ENCODE data around the gene CCDC198.

Gene CCDC198

DNA sequence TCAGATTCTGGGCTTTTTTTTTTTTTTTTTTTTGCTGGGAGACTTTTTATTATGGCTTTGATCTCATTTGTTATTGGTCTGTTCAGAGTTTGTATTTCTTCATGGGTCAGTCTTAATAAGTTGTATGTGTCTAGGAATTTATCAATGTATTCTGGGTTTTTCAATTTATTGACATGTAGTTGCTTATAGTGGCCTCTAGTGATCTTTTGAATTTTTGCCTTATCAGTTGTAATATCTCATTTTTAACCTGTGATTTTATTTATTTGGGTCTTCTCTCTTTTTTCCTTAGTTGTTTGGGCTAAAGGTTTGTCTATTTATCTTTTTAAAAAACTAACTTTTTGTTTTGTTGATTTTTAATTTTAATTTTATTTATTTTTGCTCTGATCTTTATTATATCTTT, 57.7 kb downstream of the CCDC198 start:
- Histone ChIP-seq H3K36me3 (ENCODE audit: control insufficient read depth in 2 of 2, insufficient read depth in 1 of 2, low read length in 2 of 2) (no peaks in the 10 kb centered on the region), H3K27ac (ENCODE audit: extremely low read depth, low read depth, low read length) (no peak overlapping the region), H3K4me3 (ENCODE audit: low read depth, low read length) (no peak overlapping the region), H3K4me1 (ENCODE audit: control insufficient read depth, insufficient read depth, low read length) (no peaks in the 10 kb centered on the region), H3K9me3 (ENCODE audit: control insufficient read depth, insufficient read depth, low read depth, low read length) (no peaks in the 10 kb centered on the region)
- CTCF ChIA-PET, result no interaction called here
- TF ChIP-seq ZNF280C (tag by site-specific recombination; IDR thresholded peaks at IDR 0.05), result no peak
- TF ChIP-seq, protein P1, sequence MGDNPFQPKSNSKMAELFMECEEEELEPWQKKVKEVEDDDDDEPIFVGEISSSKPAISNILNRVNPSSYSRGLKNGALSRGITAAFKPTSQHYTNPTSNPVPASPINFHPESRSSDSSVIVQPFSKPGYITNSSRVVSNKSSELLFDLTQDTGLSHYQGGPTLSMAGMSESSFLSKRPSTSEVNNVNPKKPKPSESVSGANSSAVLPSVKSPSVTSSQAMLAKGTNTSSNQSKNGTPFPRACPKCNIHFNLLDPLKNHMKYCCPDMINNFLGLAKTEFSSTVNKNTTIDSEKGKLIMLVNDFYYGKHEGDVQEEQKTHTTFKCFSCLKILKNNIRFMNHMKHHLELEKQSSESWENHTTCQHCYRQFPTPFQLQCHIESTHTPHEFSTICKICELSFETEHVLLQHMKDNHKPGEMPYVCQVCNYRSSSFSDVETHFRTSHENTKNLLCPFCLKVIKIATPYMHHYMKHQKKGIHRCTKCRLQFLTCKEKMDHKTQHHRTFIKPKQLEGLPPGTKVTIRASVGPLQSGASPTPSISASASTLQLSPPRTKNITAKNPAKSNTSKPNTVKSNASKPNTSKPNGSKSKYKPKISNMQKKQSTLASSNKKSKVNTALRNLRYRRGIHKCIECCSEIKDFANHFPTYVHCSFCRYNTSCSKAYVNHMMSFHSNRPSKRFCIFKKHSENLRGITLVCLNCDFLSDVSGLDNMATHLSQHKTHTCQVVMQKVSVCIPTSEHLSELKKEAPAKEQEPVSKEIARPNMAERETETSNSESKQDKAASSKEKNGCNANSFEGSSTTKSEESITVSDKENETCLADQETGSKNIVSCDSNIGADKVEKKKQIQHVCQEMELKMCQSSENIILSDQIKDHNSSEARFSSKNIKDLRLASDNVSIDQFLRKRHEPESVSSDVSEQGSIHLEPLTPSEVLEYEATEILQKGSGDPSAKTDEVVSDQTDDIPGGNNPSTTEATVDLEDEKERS (tag by site-specific recombination; IDR thresholded peaks at IDR 0.05), result no peak
- TF ChIP-seq, protein P2, sequence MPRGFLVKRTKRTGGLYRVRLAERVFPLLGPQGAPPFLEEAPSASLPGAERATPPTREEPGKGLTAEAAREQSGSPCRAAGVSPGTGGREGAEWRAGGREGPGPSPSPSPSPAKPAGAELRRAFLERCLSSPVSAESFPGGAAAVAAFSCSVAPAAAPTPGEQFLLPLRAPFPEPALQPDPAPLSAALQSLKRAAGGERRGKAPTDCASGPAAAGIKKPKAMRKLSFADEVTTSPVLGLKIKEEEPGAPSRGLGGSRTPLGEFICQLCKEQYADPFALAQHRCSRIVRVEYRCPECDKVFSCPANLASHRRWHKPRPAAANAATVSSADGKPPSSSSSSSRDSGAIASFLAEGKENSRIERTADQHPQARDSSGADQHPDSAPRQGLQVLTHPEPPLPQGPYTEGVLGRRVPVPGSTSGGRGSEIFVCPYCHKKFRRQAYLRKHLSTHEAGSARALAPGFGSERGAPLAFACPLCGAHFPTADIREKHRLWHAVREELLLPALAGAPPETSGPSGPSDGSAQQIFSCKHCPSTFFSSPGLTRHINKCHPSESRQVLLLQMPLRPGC (tag by site-specific recombination; IDR thresholded peaks at IDR 0.05), result no peak
- no peak for TF ChIP-seq ZNF426 (tag by site-specific recombination; IDR thresholded peaks at IDR 0.05)
- TF ChIP-seq ZNF623 (tag by site-specific recombination; IDR thresholded peaks at IDR 0.05), result no peak
- no peak for TF ChIP-seq ZNF266 (tag by site-specific recombination; IDR thresholded peaks at IDR 0.05; ENCODE audit: low read depth)
- TF ChIP-seq ZNF837 (tag by site-specific recombination; IDR thresholded peaks at IDR 0.05), result no peak
- no peak for TF ChIP-seq ZNF354C (tag by site-specific recombination; IDR thresholded peaks at IDR 0.05; ENCODE audit: borderline replicate concordance, low read depth)
- no peak for TF ChIP-seq ZFP41 (tag by site-specific recombination; IDR thresholded peaks at IDR 0.05; ENCODE audit: borderline replicate concordance)
- no peak for TF ChIP-seq ZNF112 (tag by site-specific recombination; IDR thresholded peaks at IDR 0.05)
- no peak for TF ChIP-seq GLIS2 (tag by site-specific recombination; IDR thresholded peaks at IDR 0.05)
- TF ChIP-seq ZXDB (tag by site-specific recombination; IDR thresholded peaks at IDR 0.05), result no peak
- no peak for TF ChIP-seq ZNF670 (tag by site-specific recombination; IDR thresholded peaks at IDR 0.05; ENCODE audit: low read depth)
- TF ChIP-seq GLI4 (tag by site-specific recombination; IDR thresholded peaks at IDR 0.05), result no peak
- TF ChIP-seq ZNF2 (tag by site-specific recombination; IDR thresholded peaks at IDR 0.05), result no peak
- POLR2A ChIA-PET, result no interaction called here

DNA sequence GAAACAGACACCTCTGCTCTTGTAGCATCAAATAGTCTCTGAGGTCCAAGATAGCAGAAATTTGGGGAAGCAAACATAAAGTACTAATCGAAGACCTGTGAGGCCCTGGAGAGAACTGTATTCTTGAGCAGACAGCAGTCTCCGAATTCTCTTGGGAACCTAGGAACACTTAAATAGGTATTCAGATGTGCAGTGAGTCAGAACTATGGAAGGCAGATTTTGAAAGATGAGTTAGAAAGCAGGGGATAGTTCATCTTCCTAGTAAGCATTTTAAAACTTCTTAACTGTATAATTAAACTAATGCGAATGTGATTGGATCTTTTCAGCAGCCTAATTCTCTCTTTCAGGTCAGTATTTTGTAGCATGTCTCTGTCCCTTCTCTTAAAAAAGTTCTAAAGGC, 72.7 kb downstream of the CCDC198 start:
- CTCF ChIA-PET, result no interaction called here
- POLR2A ChIA-PET, result no interaction called here
- Histone ChIP-seq H3K4me3 (ENCODE audit: low read depth, low read length) (no peak overlapping the region), H3K36me3 (ENCODE audit: control insufficient read depth in 2 of 2, insufficient read depth in 1 of 2, low read length in 2 of 2) (no peaks in the 10 kb centered on the region), H3K4me1 (ENCODE audit: control insufficient read depth, insufficient read depth, low read length) (peaks cover 14% of the 10 kb centered on the region), H3K9me3 (ENCODE audit: control insufficient read depth, insufficient read depth, low read depth, low read length) (no peaks in the 10 kb centered on the region), H3K27ac (ENCODE audit: extremely low read depth, low read depth, low read length) (no peak overlapping the region)
- no peak for TF ChIP-seq ZNF529 (tag by site-specific recombination; IDR thresholded peaks at IDR 0.05; ENCODE audit: insufficient replicate concordance)
- no peak for TF ChIP-seq SCRT1 (tag by site-specific recombination; IDR thresholded peaks at IDR 0.05; ENCODE audit: borderline replicate concordance)
- TF ChIP-seq, protein P3, sequence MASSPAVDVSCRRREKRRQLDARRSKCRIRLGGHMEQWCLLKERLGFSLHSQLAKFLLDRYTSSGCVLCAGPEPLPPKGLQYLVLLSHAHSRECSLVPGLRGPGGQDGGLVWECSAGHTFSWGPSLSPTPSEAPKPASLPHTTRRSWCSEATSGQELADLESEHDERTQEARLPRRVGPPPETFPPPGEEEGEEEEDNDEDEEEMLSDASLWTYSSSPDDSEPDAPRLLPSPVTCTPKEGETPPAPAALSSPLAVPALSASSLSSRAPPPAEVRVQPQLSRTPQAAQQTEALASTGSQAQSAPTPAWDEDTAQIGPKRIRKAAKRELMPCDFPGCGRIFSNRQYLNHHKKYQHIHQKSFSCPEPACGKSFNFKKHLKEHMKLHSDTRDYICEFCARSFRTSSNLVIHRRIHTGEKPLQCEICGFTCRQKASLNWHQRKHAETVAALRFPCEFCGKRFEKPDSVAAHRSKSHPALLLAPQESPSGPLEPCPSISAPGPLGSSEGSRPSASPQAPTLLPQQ (tag by site-specific recombination; IDR thresholded peaks at IDR 0.05), result no peak
- no peak for TF ChIP-seq ZNF394 (tag by site-specific recombination; IDR thresholded peaks at IDR 0.05; ENCODE audit: borderline replicate concordance)
- TF ChIP-seq ZNF654 (tag by site-specific recombination; IDR thresholded peaks at IDR 0.05; ENCODE audit: low read depth), result no peak
- no peak for TF ChIP-seq KLF9 (tag by site-specific recombination; IDR thresholded peaks at IDR 0.05; ENCODE audit: low read depth)
- no peak for TF ChIP-seq HOXD13 (CRISPR knock-in tag; IDR thresholded peaks at IDR 0.05; ENCODE audit: borderline replicate concordance)
- TF ChIP-seq ZNF707 (tag by site-specific recombination; IDR thresholded peaks at IDR 0.05), result no peak
- no peak for TF ChIP-seq ZNF223 (tag by site-specific recombination; IDR thresholded peaks at IDR 0.05)
- TF ChIP-seq SP2 (tag by site-specific recombination; IDR thresholded peaks at IDR 0.05), result no peak
- TF ChIP-seq ZNF202 (tag by site-specific recombination; IDR thresholded peaks at IDR 0.05; ENCODE audit: borderline replicate concordance), result no peak
- no peak for TF ChIP-seq ZSCAN16 (tag by site-specific recombination; IDR thresholded peaks at IDR 0.05)
- TF ChIP-seq SP3 (tag by site-specific recombination; IDR thresholded peaks at IDR 0.05), result no peak
